Measurements from ENCODE around the gene LIPC. TPM values are rescaled to one million over a fixed set of nuclear protein-coding genes. Genes with fewer than 3 reads are reported as not detected.

Gene LIPC
- total and polyA plus RNA-seq, 10 of the 15 experiments (the other 5 are each of a cell fraction or from before 2014, with no cell fraction given): 0.06 to 0.31 (median 0.16) TPM; not detected in 1

DNA sequence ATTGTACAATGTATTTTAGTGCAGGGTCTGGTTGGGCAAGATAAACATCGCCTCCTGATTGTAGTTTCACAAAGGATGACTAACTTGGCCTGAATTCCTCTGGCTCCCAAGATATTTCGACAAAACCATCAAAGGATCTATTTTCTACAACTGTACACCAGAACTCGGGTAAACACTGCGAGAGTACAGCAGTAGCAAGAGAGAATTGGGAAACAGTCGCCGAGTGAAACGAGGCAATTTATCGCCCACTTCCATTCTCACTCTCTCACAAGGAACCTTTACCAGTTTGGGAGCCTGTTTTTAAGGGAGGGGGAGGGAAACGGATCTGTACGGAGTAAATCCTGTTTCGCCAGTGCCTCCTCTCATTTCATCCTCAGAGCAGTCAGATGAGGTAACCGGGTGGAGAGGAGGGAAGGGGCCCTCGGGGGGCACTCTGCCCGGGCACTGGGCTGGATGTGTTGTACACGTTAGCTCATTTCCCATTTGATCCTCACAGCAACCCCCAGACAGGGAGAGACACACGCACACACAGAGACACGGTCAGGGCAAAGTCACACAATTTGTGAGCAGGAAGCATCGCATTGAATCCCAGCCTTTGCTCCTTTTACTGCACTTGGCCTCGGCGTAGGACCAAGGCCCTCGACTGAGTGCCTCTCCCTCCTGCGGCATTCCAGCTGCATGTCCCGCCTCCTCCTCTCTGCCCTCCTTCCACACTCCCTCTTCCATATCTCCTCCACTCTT lies 120.1 kb downstream of the LIPC start:
- H3K4me1 ChIP-seq (ENCODE audit: control insufficient read depth, insufficient read depth, low read length): peaks cover 23% of the 10 kb centered on the region
- H4K20me1 ChIP-seq (ENCODE audit: control insufficient read depth, insufficient read depth): no peaks in the 10 kb centered on the region
- in situ Hi-C loops (cut with MboI) (no loop called here), intact Hi-C loops (cut with micrococcal nuclease; ENCODE audit: unreplicated experiment) (no loop called here)
- H3K4me3 ChIP-seq: no peak overlapping the region
- 64% methylated on average over 23 of the region's 23 CpGs for WGBS (ENCODE audit: insufficient coverage, insufficient replicate concordance, low lambda C conversion rate, missing lambda C conversion rate)
- CTCF ChIA-PET: no interaction called here
- no peak overlapping the region for H3K9ac ChIP-seq (ENCODE audit: control insufficient read depth, insufficient read depth, low read length)
- FAIRE-seq: no peak
- peak overlapping the region; percentile 55 for H2AFZ ChIP-seq (ENCODE audit: control insufficient read depth, low read depth, low read length)
- TF ChIP-seq NR2C1 (IDR thresholded peaks at IDR 0.05): peak; percentile 10; the same call in 1 of the 2 replicates
- TF ChIP-seq, protein P1, sequence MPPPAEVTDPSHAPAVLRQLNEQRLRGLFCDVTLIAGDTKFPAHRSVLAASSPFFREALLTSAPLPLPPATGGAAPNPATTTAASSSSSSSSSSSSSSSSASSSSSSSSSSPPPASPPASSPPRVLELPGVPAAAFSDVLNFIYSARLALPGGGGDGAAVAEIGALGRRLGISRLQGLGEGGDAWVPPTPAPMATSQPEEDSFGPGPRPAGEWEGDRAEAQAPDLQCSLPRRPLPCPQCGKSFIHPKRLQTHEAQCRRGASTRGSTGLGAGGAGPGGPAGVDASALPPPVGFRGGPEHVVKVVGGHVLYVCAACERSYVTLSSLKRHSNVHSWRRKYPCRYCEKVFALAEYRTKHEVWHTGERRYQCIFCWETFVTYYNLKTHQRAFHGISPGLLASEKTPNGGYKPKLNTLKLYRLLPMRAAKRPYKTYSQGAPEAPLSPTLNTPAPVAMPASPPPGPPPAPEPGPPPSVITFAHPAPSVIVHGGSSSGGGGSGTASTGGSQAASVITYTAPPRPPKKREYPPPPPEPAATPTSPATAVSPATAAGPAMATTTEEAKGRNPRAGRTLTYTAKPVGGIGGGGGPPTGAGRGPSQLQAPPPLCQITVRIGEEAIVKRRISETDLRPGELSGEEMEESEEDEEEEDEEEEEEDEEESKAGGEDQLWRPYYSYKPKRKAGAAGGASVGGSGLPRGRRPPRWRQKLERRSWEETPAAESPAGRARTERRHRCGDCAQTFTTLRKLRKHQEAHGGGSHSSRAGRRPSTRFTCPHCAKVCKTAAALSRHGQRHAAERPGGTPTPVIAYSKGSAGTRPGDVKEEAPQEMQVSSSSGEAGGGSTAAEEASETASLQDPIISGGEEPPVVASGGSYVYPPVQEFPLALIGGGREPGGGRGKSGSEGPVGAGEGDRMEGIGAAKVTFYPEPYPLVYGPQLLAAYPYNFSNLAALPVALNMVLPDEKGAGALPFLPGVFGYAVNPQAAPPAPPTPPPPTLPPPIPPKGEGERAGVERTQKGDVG (CRISPR knock-in tag; IDR thresholded peaks at IDR 0.05): no peak
- no peak for DNase-seq (ENCODE audit: low read depth, low spot score)
- H3K36me3 ChIP-seq (ENCODE audit: control insufficient read depth in 2 of 2, insufficient read depth in 2 of 2, low read length in 1 of 2): no peaks in the 10 kb centered on the region
- no peak for ATAC-seq
- no peak overlapping the region; the same call in 1 of the 2 replicates for H3K4me2 ChIP-seq (ENCODE audit: control insufficient read depth, insufficient read depth)
- BruUV-seq (replicated peaks): no TSS peak
- POLR2A ChIA-PET: no interaction called here
- no peak overlapping the region for H3K27ac ChIP-seq (ENCODE audit: control insufficient read depth, insufficient read depth)
- RAD21 ChIA-PET (ENCODE audit: unreplicated experiment): no interaction called here
- no peaks in the 10 kb centered on the region for H3K27me3 ChIP-seq (replicated peaks in 1 of 2; ENCODE audit: control insufficient read depth in 2 of 2, insufficient read depth in 2 of 2, low read length in 1 of 2)
- no peaks in the 10 kb centered on the region for H3K9me3 ChIP-seq (replicated peaks; ENCODE audit: control insufficient read depth, insufficient read depth, low read length)
- H3K79me2 ChIP-seq (ENCODE audit: control insufficient read depth, insufficient read depth, low read length): no peaks in the 10 kb centered on the region
- SMC1A ChIA-PET (ENCODE audit: uncharacterized antibody, unreplicated experiment): no interaction called here

All from GM12878 (cell line).